ENCODE results near the gene POLR1A.

Gene POLR1A

GRCh38 chr2:86068136-86068588 lies 37.5 kb downstream of the POLR1A start:
- Histone ChIP-seq H3K4me3 (ENCODE audit: low read depth in 1 of 2, low read length in 1 of 2) (no peak overlapping the region), H3K27ac (no peak overlapping the region), H3K4me1 (ENCODE audit: control insufficient read depth in 1 of 2, insufficient read depth in 1 of 2, low read depth in 1 of 2, low read length in 1 of 2) (peaks cover 0 to 6% of the 10 kb centered on the region in 2 experiments), H3K9me3 (no peaks in the 10 kb centered on the region), H3K36me3 (peaks cover 18% of the 10 kb centered on the region), H3K27me3 (no peaks in the 10 kb centered on the region)
- TF ChIP-seq, protein P1, sequence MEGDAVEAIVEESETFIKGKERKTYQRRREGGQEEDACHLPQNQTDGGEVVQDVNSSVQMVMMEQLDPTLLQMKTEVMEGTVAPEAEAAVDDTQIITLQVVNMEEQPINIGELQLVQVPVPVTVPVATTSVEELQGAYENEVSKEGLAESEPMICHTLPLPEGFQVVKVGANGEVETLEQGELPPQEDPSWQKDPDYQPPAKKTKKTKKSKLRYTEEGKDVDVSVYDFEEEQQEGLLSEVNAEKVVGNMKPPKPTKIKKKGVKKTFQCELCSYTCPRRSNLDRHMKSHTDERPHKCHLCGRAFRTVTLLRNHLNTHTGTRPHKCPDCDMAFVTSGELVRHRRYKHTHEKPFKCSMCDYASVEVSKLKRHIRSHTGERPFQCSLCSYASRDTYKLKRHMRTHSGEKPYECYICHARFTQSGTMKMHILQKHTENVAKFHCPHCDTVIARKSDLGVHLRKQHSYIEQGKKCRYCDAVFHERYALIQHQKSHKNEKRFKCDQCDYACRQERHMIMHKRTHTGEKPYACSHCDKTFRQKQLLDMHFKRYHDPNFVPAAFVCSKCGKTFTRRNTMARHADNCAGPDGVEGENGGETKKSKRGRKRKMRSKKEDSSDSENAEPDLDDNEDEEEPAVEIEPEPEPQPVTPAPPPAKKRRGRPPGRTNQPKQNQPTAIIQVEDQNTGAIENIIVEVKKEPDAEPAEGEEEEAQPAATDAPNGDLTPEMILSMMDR (IDR thresholded peaks at IDR 0.05) = no peak

DNA sequence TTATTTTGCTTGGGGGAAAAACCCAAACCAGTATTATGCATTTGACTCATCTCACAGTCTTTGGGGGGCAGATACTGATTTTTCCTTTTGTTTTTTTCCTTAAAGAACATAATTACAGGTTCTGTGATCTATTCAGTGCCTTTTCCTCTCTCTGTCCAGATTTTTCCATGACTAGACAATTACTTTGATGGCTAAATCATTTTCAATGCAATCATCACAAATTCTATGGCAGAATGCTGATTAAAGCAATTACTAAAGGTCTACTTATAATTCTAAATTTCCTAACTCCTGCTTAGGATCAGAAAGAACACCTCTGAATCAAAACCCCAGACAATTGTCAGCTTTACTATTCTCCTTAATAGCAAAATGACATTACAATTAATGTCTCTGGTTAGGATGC lies 38.8 kb downstream of the POLR1A start:
- Histone ChIP-seq H3K4me1 (ENCODE audit: control insufficient read depth in 1 of 2, insufficient read depth in 1 of 2, low read depth in 1 of 2, low read length in 1 of 2) (no peaks in the 10 kb centered on the region), H3K36me3 (peaks cover 18% of the 10 kb centered on the region), H3K27me3 (no peaks in the 10 kb centered on the region), H3K4me3 (ENCODE audit: low read depth in 1 of 2, low read length in 1 of 2) (no peak overlapping the region), H3K27ac (no peak overlapping the region), H3K9me3 (no peaks in the 10 kb centered on the region)
- TF ChIP-seq, protein P1 (IDR thresholded peaks at IDR 0.05) = no peak

DNA sequence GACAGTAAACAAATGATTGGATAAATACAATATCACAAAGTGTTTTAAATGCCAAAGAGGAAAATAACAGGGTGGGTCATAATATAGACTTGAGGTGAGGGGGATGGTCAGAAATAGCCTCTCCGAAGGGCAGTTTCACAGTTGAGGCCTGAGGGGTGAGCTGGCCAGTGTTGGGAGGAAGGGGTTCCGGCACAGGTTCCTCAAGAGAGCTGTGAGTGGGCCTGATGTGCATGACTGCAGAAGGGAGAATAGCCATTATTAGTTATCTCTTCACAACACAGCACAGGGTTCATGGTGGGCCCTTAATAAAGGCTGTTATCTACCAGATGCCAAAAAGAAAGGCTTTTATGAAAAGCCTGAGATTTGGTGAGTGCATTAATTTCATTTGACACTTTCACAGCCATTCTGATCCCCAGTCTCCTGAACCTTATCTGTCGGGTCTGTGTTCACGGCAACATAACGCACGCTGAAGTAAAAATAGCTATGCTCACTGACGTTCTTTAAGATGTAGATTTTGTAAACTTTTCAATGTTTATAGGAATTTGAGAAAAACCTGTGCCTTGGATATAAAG lies 39.6 kb downstream of the POLR1A start:
- peaks cover 18% of the 10 kb centered on the region for H3K36me3 ChIP-seq
- no peaks in the 10 kb centered on the region for H3K27me3 ChIP-seq
- TF ChIP-seq, protein P1 (IDR thresholded peaks at IDR 0.05) = no peak
- no peak overlapping the region for H3K4me3 ChIP-seq (ENCODE audit: low read depth in 1 of 2, low read length in 1 of 2)
- no peak overlapping the region for H3K27ac ChIP-seq
- no peaks in the 10 kb centered on the region for H3K4me1 ChIP-seq (ENCODE audit: control insufficient read depth in 1 of 2, insufficient read depth in 1 of 2, low read depth in 1 of 2, low read length in 1 of 2)
- H3K9me3 ChIP-seq = no peaks in the 10 kb centered on the region

GRCh38 chr2:86065512-86065911 lies 40.2 kb downstream of the POLR1A start:
- H3K27me3 ChIP-seq = no peaks in the 10 kb centered on the region
- H3K27ac ChIP-seq = no peak overlapping the region
- TF ChIP-seq, protein P1 (IDR thresholded peaks at IDR 0.05) = no peak
- H3K9me3 ChIP-seq = no peaks in the 10 kb centered on the region
- no peak overlapping the region for H3K4me3 ChIP-seq (ENCODE audit: low read depth in 1 of 2, low read length in 1 of 2)
- H3K36me3 ChIP-seq = peaks cover 18% of the 10 kb centered on the region
- H3K4me1 ChIP-seq (ENCODE audit: control insufficient read depth in 1 of 2, insufficient read depth in 1 of 2, low read depth in 1 of 2, low read length in 1 of 2) = no peaks in the 10 kb centered on the region

GRCh38 chr2:86064006-86064405 lies 41.7 kb downstream of the POLR1A start:
- Histone ChIP-seq H3K4me3 (ENCODE audit: low read depth in 1 of 2, low read length in 1 of 2) (no peak overlapping the region), H3K36me3 (peaks cover 12% of the 10 kb centered on the region), H3K27me3 (no peaks in the 10 kb centered on the region), H3K9me3 (no peaks in the 10 kb centered on the region), H3K4me1 (ENCODE audit: control insufficient read depth in 1 of 2, insufficient read depth in 1 of 2, low read depth in 1 of 2, low read length in 1 of 2) (no peaks in the 10 kb centered on the region), H3K27ac (no peak overlapping the region)
- TF ChIP-seq, protein P1 (IDR thresholded peaks at IDR 0.05) = no peak
